H9 (cell line): ENCODE results near the gene LRRK2. TPM values are rescaled to one million over a fixed set of nuclear protein-coding genes. Genes with fewer than 3 reads are reported as not detected.

ENCODE experiments used
- DNase-seq: peaks from one replicate; pipeline ENCODE4 v3.0.0-alpha.2; 2017
- H2AFZ ChIP-seq: one replicate; pipeline ENCODE4 v1.6.1; 2013; ENCODE audit warnings: mild to moderate bottlenecking, low read length, control low read depth, moderate library complexity
- H2AK5ac ChIP-seq: 2 replicates; pipeline ENCODE4 v1.6.1; 2013; ENCODE audit warnings: low read length, control low read depth, mixed read lengths; ENCODE audit not compliant: insufficient read length
- H2BK120ac ChIP-seq: one replicate; pipeline ENCODE4 v1.6.1; 2013; ENCODE audit warnings: low read depth, mild to moderate bottlenecking, low read length, control low read depth, inconsistent platforms; ENCODE audit not compliant: poor library complexity, severe bottlenecking
- H2BK12ac ChIP-seq: 2 replicates; pipeline ENCODE4 v1.6.1; 2013; ENCODE audit warnings: low read length, control low read depth, mixed read lengths, low read depth; ENCODE audit not compliant: insufficient read length
- H2BK15ac ChIP-seq: 2 replicates; pipeline ENCODE4 v1.6.1; 2013; ENCODE audit warnings: low read depth, low read length, control low read depth
- H2BK20ac ChIP-seq: one replicate; pipeline ENCODE4 v1.6.1; 2013; ENCODE audit warnings: low read depth, mild to moderate bottlenecking, low read length, control low read depth, inconsistent platforms; ENCODE audit not compliant: poor library complexity, severe bottlenecking
- H2BK5ac ChIP-seq: 2 replicates; pipeline ENCODE4 v1.6.1; 2013; ENCODE audit warnings: low read length, control low read depth, mixed read lengths; ENCODE audit not compliant: insufficient read length
- H3K14ac ChIP-seq: 2 replicates; pipeline ENCODE4 v1.6.1; 2013; ENCODE audit warnings: low read length, control low read depth; ENCODE audit not compliant: insufficient read depth
- H3K18ac ChIP-seq: 2 replicates; pipeline ENCODE4 v1.6.1; 2013; ENCODE audit warnings: low read depth, mild to moderate bottlenecking, mixed read lengths, low read length, control low read depth; ENCODE audit not compliant: insufficient read length
- H3K23ac ChIP-seq: 2 replicates; pipeline ENCODE4 v1.6.1; 2013; ENCODE audit warnings: low read length, control low read depth, mixed read lengths, low read depth; ENCODE audit not compliant: insufficient read length
- H3K23me2 ChIP-seq: 2 replicates; pipeline ENCODE4 v1.6.1; 2013; ENCODE audit warnings: low read depth, mild to moderate bottlenecking, mixed read lengths, low read length, control low read depth; ENCODE audit not compliant: insufficient read length, poor library complexity, severe bottlenecking
- H3K27ac ChIP-seq: 2 replicates; pipeline ENCODE4 v1.5.1; 2013; ENCODE audit warnings: low read length, control low read depth, mixed read lengths, low read depth; ENCODE audit not compliant: insufficient read length
- H3K27me3 ChIP-seq: 2 replicates; pipeline ENCODE4 v1.6.1; 2013; ENCODE audit warnings: low read length, control low read depth, inconsistent platforms; ENCODE audit not compliant: insufficient read depth
- H3K4ac ChIP-seq: 2 replicates; pipeline ENCODE4 v1.6.1; 2013; ENCODE audit warnings: low read depth, mild to moderate bottlenecking, control low read depth, inconsistent platforms, low read length, moderate library complexity
- H3K4me1 ChIP-seq: 2 replicates; pipeline ENCODE4 v1.6.1; 2013; ENCODE audit warnings: low read length, control low read depth, inconsistent platforms; ENCODE audit not compliant: insufficient read depth
- H3K4me2 ChIP-seq: 2 replicates; pipeline ENCODE4 v1.6.1; 2013; ENCODE audit warnings: low read length, control low read depth, mixed read lengths; ENCODE audit not compliant: insufficient read length, insufficient read depth
- H3K56ac ChIP-seq: 2 replicates; pipeline ENCODE4 v1.6.1; 2013; ENCODE audit warnings: low read depth, mild to moderate bottlenecking, mixed read lengths, low read length, control low read depth; ENCODE audit not compliant: insufficient read length
- H3K79me1 ChIP-seq: 2 replicates; pipeline ENCODE4 v1.6.1; 2013; ENCODE audit warnings: low read depth, mild to moderate bottlenecking, moderate library complexity, low read length, control low read depth, inconsistent platforms; ENCODE audit not compliant: insufficient read depth, poor library complexity, severe bottlenecking
- H3K79me2 ChIP-seq: 2 replicates; pipeline ENCODE4 v1.6.1; 2013; ENCODE audit warnings: low read length, control low read depth, inconsistent platforms; ENCODE audit not compliant: insufficient read depth
- H3K9ac ChIP-seq: 2 replicates; pipeline ENCODE4 v1.6.1; 2013; ENCODE audit warnings: low read length, control low read depth, mixed read lengths; ENCODE audit not compliant: insufficient read length; ENCODE audit errors: extremely low read depth
- H3K9me3 ChIP-seq: one replicate; pipeline ENCODE4 v1.6.1; 2013; ENCODE audit warnings: low read depth, low read length, inconsistent platforms; ENCODE audit not compliant: control insufficient read depth
- H3T11ph ChIP-seq: one replicate; pipeline ENCODE4 v1.6.1; 2013; ENCODE audit warnings: mild to moderate bottlenecking, low read length, control low read depth, inconsistent platforms
- H4K20me1 ChIP-seq: one replicate; pipeline ENCODE4 v1.6.1; 2013; ENCODE audit not compliant: control insufficient read depth, insufficient read length, insufficient read depth
- H4K5ac ChIP-seq: 2 replicates; pipeline ENCODE4 v1.6.1; 2013; ENCODE audit warnings: low read depth, mild to moderate bottlenecking, mixed read lengths, low read length, control low read depth; ENCODE audit not compliant: insufficient read length
- H4K8ac ChIP-seq: replicated peaks from 2 replicates; pipeline ENCODE4 v1.6.1; 2013; ENCODE audit warnings: low read length, control low read depth, mixed read lengths, low read depth; ENCODE audit not compliant: insufficient read length
- H4K91ac ChIP-seq: 2 replicates; pipeline ENCODE4 v1.6.1; 2013; ENCODE audit warnings: low read depth, mild to moderate bottlenecking, moderate library complexity, mixed read lengths, low read length, control low read depth; ENCODE audit not compliant: insufficient read length
- H3K27ac Mint-ChIP-seq, 3 experiments: 2 replicates in 2 of 3; 3 replicates in 1 of 3; pipeline ENCODE4 v1.8.0; 2020 to 2021; ENCODE audit warnings: mixed read lengths in 3 of 3, mild to moderate bottlenecking in 1 of 3, moderate library complexity in 1 of 3
- H3K27me3 Mint-ChIP-seq: 2 replicates; pipeline ENCODE4 v1.8.0; 2021; ENCODE audit warnings: low read depth, mild to moderate bottlenecking, moderate library complexity, mixed read lengths
- H3K36me3 Mint-ChIP-seq, 3 experiments: 2 replicates in 2 of 3; 3 replicates in 1 of 3; pipeline ENCODE4 v1.8.0; 2020 to 2021; ENCODE audit warnings: low read depth in 3 of 3, mixed read lengths in 3 of 3; ENCODE audit not compliant: insufficient read depth in 1 of 3
- H3K4me1 Mint-ChIP-seq, 2 experiments: 2 replicates each; pipeline ENCODE4 v1.8.0; 2020; ENCODE audit warnings: mixed read lengths in 2 of 2
- H3K4me3 Mint-ChIP-seq, 2 experiments: 2 replicates in 1 of 2; 3 replicates in 1 of 2; pipeline ENCODE4 v1.8.0; 2020 to 2021; ENCODE audit warnings: mild to moderate bottlenecking in 2 of 2, mixed read lengths in 2 of 2, moderate library complexity in 1 of 2
- H3K9me3 Mint-ChIP-seq, 2 experiments: 2 replicates in 1 of 2; 3 replicates in 1 of 2; pipeline ENCODE4 v1.8.0; 2020; ENCODE audit warnings: mild to moderate bottlenecking in 2 of 2, mixed read lengths in 2 of 2, moderate library complexity in 1 of 2
- WGBS: extraction: QIAGEN DNeasy Blood & Tissue Kit; methylation state at CpG from one replicate; pipeline ENCODE4 v1.1.7; 2013; ENCODE audit warnings: missing lambda C conversion rate, low lambda C conversion rate, mixed read lengths; ENCODE audit not compliant: insufficient read length; ENCODE audit errors: extremely low coverage; 5-methylcytosine and 5-hydroxymethylcytosine counted together
- total RNA-seq: library from RNA; stranded (reverse); gene quantifications from 2 replicates; pipeline ENCODE4 v1.2.1, GENCODE V29; 2021
- TF ChIP-seq, protein P1 (sequence below): fragments of 200-600 bp; sonication (generic); conservative IDR thresholded peaks from 3 replicates; pipeline ENCODE4 v1.8.0; 2021; ENCODE audit warnings: antibody characterized with exemption, mild to moderate bottlenecking

LRRK2 gene
- total RNA-seq, 1 experiment from 2014 or later: 0.17 TPM

DNA sequence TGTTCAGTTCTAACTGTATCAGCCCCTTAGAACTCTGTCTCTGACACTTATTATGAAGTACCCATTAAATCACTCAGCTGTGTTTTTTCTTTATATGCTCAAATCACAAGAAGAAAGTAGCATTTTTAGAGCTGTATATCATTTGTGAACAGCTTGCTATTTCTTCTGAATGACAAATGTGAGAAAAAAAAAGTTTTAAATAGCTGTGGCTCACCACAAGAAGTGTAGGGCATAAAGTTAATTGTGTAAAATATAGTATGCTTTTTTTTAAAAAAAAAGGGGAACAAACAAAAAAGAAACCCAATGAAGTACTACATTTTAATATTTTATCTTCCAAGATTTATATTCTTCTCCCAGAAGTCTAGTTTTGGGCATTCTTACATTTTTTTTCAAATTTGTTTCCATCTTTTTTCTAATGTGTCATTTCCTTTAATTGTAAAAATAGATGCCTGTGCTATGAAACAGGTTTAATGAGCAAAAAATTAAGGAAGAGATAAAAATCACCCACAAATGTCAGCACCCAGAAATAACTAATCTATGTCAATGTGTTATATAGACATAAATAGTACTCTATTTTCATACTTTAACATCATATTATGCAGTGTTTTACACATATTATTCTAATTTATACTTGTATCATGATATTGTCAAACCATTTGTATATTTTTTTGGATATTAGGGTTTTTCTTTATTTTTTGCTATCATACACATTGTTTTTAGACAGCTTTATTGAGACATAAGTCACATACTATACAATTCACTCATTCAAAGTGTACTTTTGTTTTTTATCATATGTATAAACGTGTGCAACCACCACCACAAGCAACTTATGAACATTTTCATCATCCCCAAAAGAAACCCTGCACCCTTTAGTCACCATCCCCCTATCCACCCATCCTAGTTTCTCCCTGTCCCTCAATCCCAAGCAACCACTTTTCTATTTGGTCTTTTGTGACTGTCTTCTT, 22.4 kb upstream of the LRRK2 start:
- Histone ChIP-seq H3K79me1 (no peaks in the 10 kb centered on the region), H4K5ac (no peak overlapping the region), H2BK120ac (no peak overlapping the region), H3K56ac (no peak overlapping the region), H4K20me1 (no peaks in the 10 kb centered on the region), H3K4ac (no peak overlapping the region), H3K27me3 (no peaks in the 10 kb centered on the region), H3K4me1 (no peaks in the 10 kb centered on the region), H3K79me2 (no peaks in the 10 kb centered on the region), H2BK12ac (no peak overlapping the region), H3K27ac (no peak overlapping the region), H3K9ac (no peak overlapping the region), H4K91ac (no peak overlapping the region), H3T11ph (no peak overlapping the region), H2AFZ (no peak overlapping the region), H2AK5ac (no peak overlapping the region), H3K4me2 (no peak overlapping the region), H2BK15ac (no peak overlapping the region), H3K18ac (no peak overlapping the region), H4K8ac (no peak overlapping the region), H3K23me2 (no peaks in the 10 kb centered on the region), H2BK5ac (no peak overlapping the region), H3K23ac (no peak overlapping the region), H3K9me3 (no peaks in the 10 kb centered on the region), H2BK20ac (no peak overlapping the region), H3K14ac (no peak overlapping the region)
- Mint-ChIP-seq H3K4me3 (no peak overlapping the region), H3K36me3 (no peaks in the 10 kb centered on the region; a peak in 1 of 7 replicates), H3K27ac (no peak overlapping the region), H3K4me1 (0 out of 4 replicates have a peak, but pooled peaks cover 0 to 5% of the 10 kb centered on the region in 2 experiments), H3K27me3 (no peaks in the 10 kb centered on the region; the same call in 1 of the 2 replicates), H3K9me3 (no peaks in the 10 kb centered on the region)
- TF ChIP-seq, protein P1, sequence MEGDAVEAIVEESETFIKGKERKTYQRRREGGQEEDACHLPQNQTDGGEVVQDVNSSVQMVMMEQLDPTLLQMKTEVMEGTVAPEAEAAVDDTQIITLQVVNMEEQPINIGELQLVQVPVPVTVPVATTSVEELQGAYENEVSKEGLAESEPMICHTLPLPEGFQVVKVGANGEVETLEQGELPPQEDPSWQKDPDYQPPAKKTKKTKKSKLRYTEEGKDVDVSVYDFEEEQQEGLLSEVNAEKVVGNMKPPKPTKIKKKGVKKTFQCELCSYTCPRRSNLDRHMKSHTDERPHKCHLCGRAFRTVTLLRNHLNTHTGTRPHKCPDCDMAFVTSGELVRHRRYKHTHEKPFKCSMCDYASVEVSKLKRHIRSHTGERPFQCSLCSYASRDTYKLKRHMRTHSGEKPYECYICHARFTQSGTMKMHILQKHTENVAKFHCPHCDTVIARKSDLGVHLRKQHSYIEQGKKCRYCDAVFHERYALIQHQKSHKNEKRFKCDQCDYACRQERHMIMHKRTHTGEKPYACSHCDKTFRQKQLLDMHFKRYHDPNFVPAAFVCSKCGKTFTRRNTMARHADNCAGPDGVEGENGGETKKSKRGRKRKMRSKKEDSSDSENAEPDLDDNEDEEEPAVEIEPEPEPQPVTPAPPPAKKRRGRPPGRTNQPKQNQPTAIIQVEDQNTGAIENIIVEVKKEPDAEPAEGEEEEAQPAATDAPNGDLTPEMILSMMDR: no peak
- DNase-seq: no peak
- no CpG with 5 or more reads among the region's 1 CpG for WGBS
